Gastroesophageal sphincter (tissue), 4 donors: ENCODE data around the gene DST. TPM values are rescaled to one million over a fixed set of nuclear protein-coding genes. Genes with fewer than 3 reads are reported as not detected.

Experiments
- ATAC-seq: fragments of 150-250 bp; one replicate; pipeline ENCODE4 v1.9.1; 2016; ENCODE audit warnings: mild to moderate bottlenecking, moderate library complexity
- H3K27ac ChIP-seq, 4 donors: fragments of 200-600 bp; sonication (generic) in 3 of 4; 1 replicate in 3 of 4; 2 replicates in 1 of 4; pipeline ENCODE4 v1.5.1; 2016 to 2019
- H3K27me3 ChIP-seq: fragments of 200-600 bp; sonication (generic); one replicate; pipeline ENCODE4 v1.5.1; 2019
- H3K36me3 ChIP-seq, 2 donors: fragments of 200-600 bp; sonication (generic); one replicate each; pipeline ENCODE4 v1.5.1; 2019; ENCODE audit warnings: control low read depth in 1 of 2
- H3K4me1 ChIP-seq, 3 donors: fragments of 200-600 bp; sonication (generic); 1 replicate in 2 of 3; 2 replicates in 1 of 3; pipeline ENCODE4 v1.5.1; 2016 to 2019; ENCODE audit warnings: control low read depth in 2 of 3
- H3K4me3 ChIP-seq, 2 donors: fragments of 200-600 bp; sonication (generic); one replicate each; pipeline ENCODE4 v1.5.1; 2019; ENCODE audit warnings: mild to moderate bottlenecking in 1 of 2, moderate library complexity in 1 of 2
- H3K9me3 ChIP-seq, 3 donors: fragments of 200-600 bp; sonication (generic); one replicate each; pipeline ENCODE4 v1.5.1; 2017 to 2019; ENCODE audit warnings: control low read depth in 2 of 3
- CTCF ChIP-seq, 4 experiments: fragments of 200-600 bp in 2 of 4; fragments of 450-650 bp in 2 of 4; sonication (generic) in 1 of 4; IDR thresholded peaks; one replicate each; pipeline ENCODE4 v1.5.1; 2017 to 2019; ENCODE audit warnings: antibody characterized with exemption in 4 of 4, mild to moderate bottlenecking in 2 of 4, moderate library complexity in 2 of 4
- EP300 ChIP-seq: sonication (generic); formaldehyde crosslinking; IDR thresholded peaks from one replicate; pipeline ENCODE4 v1.6.1; 2017; ENCODE audit warnings: antibody characterized with exemption, mild to moderate bottlenecking
- POLR2A ChIP-seq, 2 donors: fragments of 450-650 bp; IDR thresholded peaks; one replicate each; pipeline ENCODE4 v1.6.1; 2017; ENCODE audit warnings: antibody characterized with exemption in 2 of 2, mild to moderate bottlenecking in 2 of 2, moderate library complexity in 1 of 2
- POLR2AphosphoS5 ChIP-seq: sonication (generic); formaldehyde crosslinking; IDR thresholded peaks from one replicate; pipeline ENCODE4 v1.6.1; 2017; ENCODE audit warnings: antibody characterized with exemption
- WGBS, 2 donors: methylation state at CpG; one replicate each; pipeline ENCODE4 v1.1.5; 2018; ENCODE audit warnings: low coverage in 1 of 2; 5-methylcytosine and 5-hydroxymethylcytosine counted together
- total RNA-seq, 4 donors: library from RNA; depleted of rRNA; stranded (reverse); fragments of >200 nt; gene quantifications; one replicate each; pipeline ENCODE4 v1.1.0, GENCODE V29; 2016

The DST gene
- total RNA-seq, 4 donors from 2014 or later = 442 to 716 (median 661) TPM

GRCh38 chr6:56522495-56523270 lies 120.0 kb downstream of the DST start:
- TF ChIP-seq POLR2A (IDR thresholded peaks at IDR 0.05) (no peak), EP300 (no peak), CTCF (IDR thresholded peaks at IDR 0.05) (no peak), POLR2AphosphoS5 (no peak)
- Histone ChIP-seq H3K9me3 (no peaks in the 10 kb centered on the region), H3K27ac (peak overlapping the region; percentile 53 to 80 (median 76)), H3K4me1 (peaks cover 13 to 93% (median 28%) of the 10 kb centered on the region in 3 donors), H3K27me3 (no peaks in the 10 kb centered on the region), H3K36me3 (peaks cover 0 to 47% of the 10 kb centered on the region in 2 donors), H3K4me3 (no peak overlapping the region)
- 70 to 77% methylated on average over 3 of the region's 3 CpGs for WGBS, 2 donors
- ATAC-seq = no peak

- H3K36me3 ChIP-seq = peaks cover 0 to 41% of the 10 kb centered on the region in 2 donors
- no peaks in the 10 kb centered on the region for H3K27me3 ChIP-seq
- H3K4me3 ChIP-seq = no peak overlapping the region
- WGBS, 2 donors = 25 to 38% methylated on average over 2 of the region's 2 CpGs
- TF ChIP-seq POLR2AphosphoS5 (peak; percentile 16), CTCF (IDR thresholded peaks at IDR 0.05) (peak in 1 of 4 experiments; percentile 4), EP300 (no peak)
- H3K4me1 ChIP-seq = peaks cover 16 to 93% (median 32%) of the 10 kb centered on the region in 3 donors
- H3K27ac ChIP-seq = peak overlapping the region; percentile 53 to 80 (median 76)
- no peak for ATAC-seq
- H3K9me3 ChIP-seq = no peaks in the 10 kb centered on the region
Measured at GRCh38 chr6:56521976-56522375, 120.7 kb downstream of the DST start.

- Histone ChIP-seq H3K4me3 (no peak overlapping the region), H3K27ac (peak overlapping the region; percentile 53 to 80 (median 76)), H3K9me3 (no peaks in the 10 kb centered on the region), H3K4me1 (peaks cover 19 to 93% (median 33%) of the 10 kb centered on the region in 3 donors), H3K36me3 (peaks cover 0 to 42% of the 10 kb centered on the region in 2 donors), H3K27me3 (no peaks in the 10 kb centered on the region)
- 22 to 76% methylated on average over 1 to 2 of the region's 2 CpGs for WGBS, 2 donors
- ATAC-seq = no peak
- no peak for TF ChIP-seq CTCF (IDR thresholded peaks at IDR 0.05)
- no peak for TF ChIP-seq POLR2AphosphoS5
- TF ChIP-seq EP300 = no peak
- no peak for TF ChIP-seq POLR2A (IDR thresholded peaks at IDR 0.05)
Measured at GRCh38 chr6:56521454-56521853, 121.2 kb downstream of the DST start.

- H3K4me3 ChIP-seq = no peak overlapping the region
- peaks cover 20 to 93% (median 37%) of the 10 kb centered on the region in 3 donors for H3K4me1 ChIP-seq
- no peak for ATAC-seq
- H3K9me3 ChIP-seq = no peaks in the 10 kb centered on the region
- peaks cover 0 to 37% of the 10 kb centered on the region in 2 donors for H3K36me3 ChIP-seq
- TF ChIP-seq POLR2AphosphoS5 = no peak
- TF ChIP-seq POLR2A (IDR thresholded peaks at IDR 0.05) = no peak
- TF ChIP-seq EP300 = no peak
- no peak for TF ChIP-seq CTCF (IDR thresholded peaks at IDR 0.05)
- H3K27ac ChIP-seq = peak overlapping the region in 2 of 4 donors; percentile 84 to 88
- no peaks in the 10 kb centered on the region for H3K27me3 ChIP-seq
- 82 to 100% methylated on average over 1 of the region's 1 CpG for WGBS, 2 donors
Measured at GRCh38 chr6:56520218-56520617, 122.5 kb downstream of the DST start.
